ENCODE measurements around the gene RPS2.

GRCh38 chr16:1913327-1914083, 51.1 kb downstream of the RPS2 start:
- no peak for TF ChIP-seq CTCF (IDR thresholded peaks at IDR 0.05; ENCODE audit: low read depth, low read length)
- TF ChIP-seq POLR2A (IDR thresholded peaks at IDR 0.05; ENCODE audit: extremely low read depth, insufficient read length), result no peak
- no peak for TF ChIP-seq MYC (IDR thresholded peaks at IDR 0.05; ENCODE audit: low read depth, low read length)
